Upper lobe of left lung (tissue), 6 donors: ENCODE results near the gene DOHH. TPM values are rescaled to one million over a fixed set of nuclear protein-coding genes. Genes with fewer than 3 reads are reported as not detected.
"Not testable (repeated sequence)": the region's sequence is repeated elsewhere in the genome, so short reads cannot be mapped to it uniquely, and the experiment has no call there.

Experiments used
- ATAC-seq, 2 donors: fragments of 200-7000 bp; cut with Tn5 transposase; one replicate each; pipeline ENCODE4 v1.9.1; 2022; ENCODE audit warnings: mild to moderate bottlenecking in 2 of 2, moderate library complexity in 2 of 2; ENCODE audit not compliant: low FRiP score in 2 of 2
- DNase-seq, 2 donors: peaks; one replicate each; pipeline ENCODE4 v3.0.0-alpha.2; 2019 to 2020
- H3K27ac ChIP-seq, 4 donors: fragments of 200-600 bp; sonication (generic); one replicate each; pipeline ENCODE4 v1.5.1; 2016 to 2019
- H3K27me3 ChIP-seq, 4 donors: fragments of 200-600 bp; sonication (generic); one replicate each; pipeline ENCODE4 v1.5.1; 2017 to 2019
- H3K36me3 ChIP-seq, 4 donors: fragments of 200-600 bp; sonication (generic); one replicate each; pipeline ENCODE4 v1.5.1; 2016 to 2019
- H3K4me1 ChIP-seq, 4 donors: fragments of 200-600 bp; sonication (generic); one replicate each; pipeline ENCODE4 v1.5.1; 2018 to 2019
- H3K4me3 ChIP-seq, 4 donors: fragments of 200-600 bp; sonication (generic); one replicate each; pipeline ENCODE4 v1.5.1; 2017 to 2019; ENCODE audit warnings: mild to moderate bottlenecking in 2 of 4, moderate library complexity in 1 of 4
- H3K9me3 ChIP-seq, 4 donors: fragments of 200-600 bp; sonication (generic); one replicate each; pipeline ENCODE4 v1.5.1; 2018 to 2019
- EP300 ChIP-seq, 4 donors: sonication (generic); formaldehyde crosslinking; IDR thresholded peaks; one replicate each; pipeline ENCODE4 v1.5.1; 2017; ENCODE audit warnings: antibody characterized with exemption in 4 of 4, control low read depth in 2 of 4
- POLR2A ChIP-seq, 4 donors: fragments of 450-650 bp; IDR thresholded peaks; one replicate each; pipeline ENCODE4 v1.5.1; 2016 to 2017; ENCODE audit warnings: antibody characterized with exemption in 4 of 4, mild to moderate bottlenecking in 2 of 4
- POLR2AphosphoS5 ChIP-seq, 2 donors: sonication (generic); formaldehyde crosslinking; IDR thresholded peaks; one replicate each; pipeline ENCODE4 v1.5.1; 2017; ENCODE audit warnings: antibody characterized with exemption in 2 of 2
- WGBS, 2 donors: methylation state at CpG; one replicate each; pipeline ENCODE4 v1.1.5; 2017 to 2018; 5-methylcytosine and 5-hydroxymethylcytosine counted together
- total RNA-seq, 6 donors: library from RNA; depleted of rRNA in 4 of 6; stranded (reverse); fragments of >200 nt in 4 of 6; gene quantifications; one replicate each; pipeline versions ENCODE4 v1.1.0 to v1.2.1, GENCODE V29; 2016 to 2021
- TF ChIP-seq, protein P1 (sequence below), 6 experiments: fragments of 450-650 bp in 4 of 6; fragments of 200-600 bp in 2 of 6; sonication (generic) in 2 of 6; IDR thresholded peaks; one replicate each; pipeline ENCODE4 v1.5.1; 2016 to 2019; ENCODE audit warnings: antibody characterized with exemption in 6 of 6
- donor health status: DM: no; HTN: no; CAD: no; lungs with moderate emphysema.
- donor health status: DM: no; HTN: yes; CAD: no; lungs with severe emphysema.

DOHH gene
- total RNA-seq, 6 donors from 2014 or later: 13.3 to 26.8 (median 17.3) TPM

DNA sequence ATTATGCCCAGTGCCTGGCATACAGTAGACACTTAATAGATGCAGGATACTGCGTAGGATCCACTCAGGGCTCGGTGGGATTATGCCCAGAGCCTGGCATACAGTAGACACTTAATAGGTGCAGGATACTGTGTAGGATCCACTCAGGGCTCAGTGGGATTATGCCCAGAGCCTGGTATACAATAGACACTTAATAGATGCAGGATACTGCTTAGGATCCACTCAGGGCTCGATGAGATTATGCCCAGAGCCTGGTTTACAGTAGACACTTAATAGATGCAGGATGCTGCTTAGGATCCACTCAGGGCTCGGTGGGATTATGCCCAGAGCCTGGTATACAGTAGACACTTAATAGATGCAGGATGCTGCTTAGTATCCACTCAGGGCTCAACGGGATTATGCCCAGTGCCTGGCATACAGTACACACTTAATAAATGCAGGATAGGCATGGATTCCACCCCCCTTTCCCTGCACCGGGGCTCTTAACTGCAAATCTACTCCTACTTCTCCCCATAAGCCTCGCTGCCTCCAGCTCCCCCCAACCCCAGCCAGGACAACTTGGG is 45.0 kb downstream of the DOHH start:
- Histone ChIP-seq H3K4me1 (peaks cover 26 to 48% (median 41%) of the 10 kb centered on the region in 4 donors), H3K4me3 (no peak overlapping the region), H3K27ac (peak overlapping the region in 2 of 4 donors; percentile 17 to 85)

DNA sequence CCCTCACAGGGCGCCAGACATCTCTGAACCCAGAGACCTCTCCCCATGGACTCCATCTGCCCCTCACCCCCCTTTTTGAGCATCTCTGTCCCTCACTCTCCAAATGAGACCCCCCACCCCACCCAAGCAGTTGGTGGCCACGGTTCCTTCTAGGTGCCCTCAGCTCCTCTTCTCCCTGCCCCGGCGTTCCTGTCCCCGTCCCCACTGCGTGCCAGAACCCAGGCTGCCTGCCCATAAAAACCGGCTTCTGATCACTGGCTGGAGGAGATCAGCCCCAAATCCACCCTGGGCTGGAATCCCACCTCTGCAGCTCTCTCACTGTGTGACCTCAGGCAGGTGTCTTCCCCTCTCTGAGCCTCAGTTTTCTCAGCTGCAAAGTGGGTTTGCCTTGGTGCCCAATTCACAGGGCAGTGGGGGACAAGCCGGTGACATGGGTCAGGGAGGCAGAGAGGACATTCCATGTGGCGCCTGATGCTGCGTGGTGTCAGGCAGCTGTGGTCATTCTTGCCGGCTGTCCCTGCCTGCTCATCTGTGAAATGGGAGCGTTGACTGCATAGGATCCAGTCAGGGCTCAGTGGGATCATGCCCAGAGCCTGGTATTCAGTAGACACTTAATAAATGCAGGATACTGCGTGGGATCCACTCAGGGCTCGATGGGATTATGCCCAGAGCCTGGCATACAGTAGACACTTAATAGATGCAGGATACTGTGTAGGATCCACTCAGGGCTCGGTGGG is 45.6 kb downstream of the DOHH start:
- Histone ChIP-seq H3K27me3 (no peaks in the 10 kb centered on the region), H3K27ac (peak overlapping the region in 2 of 4 donors; percentile 53 to 85), H3K4me3 (no peak overlapping the region), H3K4me1 (peaks cover 23 to 44% (median 39%) of the 10 kb centered on the region in 4 donors), H3K9me3 (no peaks in the 10 kb centered on the region), H3K36me3 (peaks cover 22 to 78% (median 55%) of the 10 kb centered on the region in 4 donors)
- TF ChIP-seq POLR2AphosphoS5 (IDR thresholded peaks at IDR 0.05) (no peak), POLR2A (IDR thresholded peaks at IDR 0.05) (no peak), EP300 (IDR thresholded peaks at IDR 0.05) (no peak)
- TF ChIP-seq, protein P1, sequence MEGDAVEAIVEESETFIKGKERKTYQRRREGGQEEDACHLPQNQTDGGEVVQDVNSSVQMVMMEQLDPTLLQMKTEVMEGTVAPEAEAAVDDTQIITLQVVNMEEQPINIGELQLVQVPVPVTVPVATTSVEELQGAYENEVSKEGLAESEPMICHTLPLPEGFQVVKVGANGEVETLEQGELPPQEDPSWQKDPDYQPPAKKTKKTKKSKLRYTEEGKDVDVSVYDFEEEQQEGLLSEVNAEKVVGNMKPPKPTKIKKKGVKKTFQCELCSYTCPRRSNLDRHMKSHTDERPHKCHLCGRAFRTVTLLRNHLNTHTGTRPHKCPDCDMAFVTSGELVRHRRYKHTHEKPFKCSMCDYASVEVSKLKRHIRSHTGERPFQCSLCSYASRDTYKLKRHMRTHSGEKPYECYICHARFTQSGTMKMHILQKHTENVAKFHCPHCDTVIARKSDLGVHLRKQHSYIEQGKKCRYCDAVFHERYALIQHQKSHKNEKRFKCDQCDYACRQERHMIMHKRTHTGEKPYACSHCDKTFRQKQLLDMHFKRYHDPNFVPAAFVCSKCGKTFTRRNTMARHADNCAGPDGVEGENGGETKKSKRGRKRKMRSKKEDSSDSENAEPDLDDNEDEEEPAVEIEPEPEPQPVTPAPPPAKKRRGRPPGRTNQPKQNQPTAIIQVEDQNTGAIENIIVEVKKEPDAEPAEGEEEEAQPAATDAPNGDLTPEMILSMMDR (IDR thresholded peaks at IDR 0.05): no peak
- ATAC-seq: no peak
- DNase-seq: no peak
- WGBS, 2 donors: 93 to 97% methylated on average over 13 to 15 of the region's 15 CpGs

More for the DNA sequence above, 45.0 kb downstream of the DOHH start:
- Histone ChIP-seq H3K36me3 (peaks cover 22 to 77% (median 55%) of the 10 kb centered on the region in 4 donors), H3K27me3 (no peaks in the 10 kb centered on the region), H3K9me3 (no peaks in the 10 kb centered on the region)
- DNase-seq (no peak), ATAC-seq (no peak)
- TF ChIP-seq POLR2AphosphoS5 (IDR thresholded peaks at IDR 0.05) (no peak), POLR2A (IDR thresholded peaks at IDR 0.05) (no peak), EP300 (IDR thresholded peaks at IDR 0.05) (no peak)
- TF ChIP-seq, protein P1 (IDR thresholded peaks at IDR 0.05): no peak
- WGBS, 2 donors: 84% methylated on average over 7 of the region's 7 CpGs

DNA sequence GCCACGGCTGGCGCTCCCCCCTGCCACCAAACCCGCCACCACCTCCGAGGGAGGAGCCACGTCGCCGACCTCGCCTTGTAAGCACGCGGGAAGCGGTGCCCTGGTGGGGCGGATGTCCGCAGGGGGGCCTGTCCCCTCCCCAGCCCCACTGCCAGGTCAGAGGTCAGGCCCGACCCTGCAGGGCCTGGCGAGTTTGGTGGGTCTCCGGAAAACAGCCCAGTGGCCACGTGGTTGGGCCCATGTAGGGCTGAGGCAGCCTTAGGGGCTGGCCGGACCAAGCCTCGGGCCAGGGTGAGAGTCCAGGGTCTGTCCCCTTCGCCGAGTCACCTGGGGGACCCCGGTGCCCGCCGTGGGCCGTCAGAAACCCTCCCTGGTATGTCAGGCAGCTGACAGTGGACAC is 46.6 kb downstream of the DOHH start:
- Histone ChIP-seq H3K36me3 (peaks cover 22 to 88% (median 65%) of the 10 kb centered on the region in 4 donors), H3K27me3 (no peaks in the 10 kb centered on the region), H3K27ac (peak overlapping the region in 2 of 4 donors; percentile 53 to 85), H3K4me3 (no peak overlapping the region), H3K9me3 (no peaks in the 10 kb centered on the region), H3K4me1 (peaks cover 14 to 34% (median 30%) of the 10 kb centered on the region in 4 donors)
- 96% methylated on average over 25 of the region's 25 CpGs; no CpG with 5 or more reads in 1 of the 2 donors for WGBS, 2 donors
- no peak for ATAC-seq
- DNase-seq: peak in 1 of 2 donors; percentile 81
- TF ChIP-seq POLR2A (IDR thresholded peaks at IDR 0.05) (no peak), EP300 (IDR thresholded peaks at IDR 0.05) (no peak), POLR2AphosphoS5 (IDR thresholded peaks at IDR 0.05) (no peak)
- TF ChIP-seq, protein P1 (IDR thresholded peaks at IDR 0.05): no peak

DNA sequence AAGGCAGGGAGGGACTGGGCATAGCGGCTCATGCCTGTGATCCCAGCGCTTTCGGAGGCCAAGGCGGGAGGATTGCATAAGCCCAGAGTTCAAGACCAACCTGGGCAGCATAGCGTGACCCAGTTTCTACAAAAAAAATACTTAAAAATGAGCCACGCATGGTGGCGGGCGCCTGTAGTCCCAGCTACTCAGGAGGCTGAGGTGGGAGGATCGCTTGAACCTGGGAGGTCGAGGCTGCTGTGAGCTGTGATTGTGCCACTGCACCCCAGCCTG is 47.6 kb downstream of the DOHH start:
- not testable (repeated sequence) for H3K9me3 ChIP-seq, DNase-seq, ATAC-seq, H3K27me3 ChIP-seq, H3K4me3 ChIP-seq
- H3K27ac ChIP-seq: peak overlapping the region in 3 of 4 donors; percentile 2 to 85 (median 75)
- peaks cover 6 to 25% (median 21%) of the 10 kb centered on the region in 4 donors for H3K4me1 ChIP-seq
- H3K36me3 ChIP-seq: peaks cover 25 to 98% (median 70%) of the 10 kb centered on the region in 4 donors
- 94 to 97% methylated on average over 10 of the region's 10 CpGs for WGBS, 2 donors

DNA sequence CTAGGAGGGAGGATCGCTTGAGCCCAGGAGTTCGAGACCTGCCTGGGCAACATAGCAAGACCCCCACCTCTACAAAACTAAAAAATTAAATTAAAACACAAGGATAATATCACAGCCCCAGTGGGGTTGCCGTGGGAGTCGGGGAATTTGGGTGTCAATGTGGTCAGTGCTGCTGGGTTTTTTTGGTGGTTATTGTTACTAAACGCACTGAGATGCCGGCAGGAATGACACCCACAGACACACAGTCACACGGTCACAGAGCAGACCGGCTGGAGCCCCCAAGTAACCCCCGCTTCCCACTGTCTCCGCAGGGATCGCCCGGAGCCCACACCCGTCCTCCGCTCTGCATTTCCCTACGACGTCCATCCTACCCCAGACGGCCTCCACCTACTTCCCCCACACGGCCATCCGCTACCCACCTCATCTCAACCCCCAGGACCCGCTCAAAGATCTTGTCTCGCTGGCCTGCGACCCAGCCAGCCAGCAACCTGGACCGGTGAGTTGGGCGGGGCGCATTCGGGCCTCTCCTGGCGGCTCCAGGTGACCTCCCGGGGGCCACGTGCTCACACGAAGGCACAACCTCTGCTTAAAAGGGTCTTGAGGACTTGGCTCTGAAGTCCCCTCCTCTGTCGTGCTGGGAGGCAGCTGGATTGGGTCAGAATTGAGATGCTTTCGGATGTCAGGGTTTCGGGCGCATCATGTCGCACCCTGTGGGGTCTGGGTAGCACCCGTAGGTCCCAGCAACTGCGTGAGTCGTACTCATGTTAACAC is 48.1 kb downstream of the DOHH start:
- no peaks in the 10 kb centered on the region for H3K9me3 ChIP-seq
- H3K27ac ChIP-seq: peak overlapping the region; percentile 2 to 85 (median 74)
- H3K27me3 ChIP-seq: no peaks in the 10 kb centered on the region
- peaks cover 4 to 20% (median 16%) of the 10 kb centered on the region in 4 donors for H3K4me1 ChIP-seq
- peaks cover 25 to 99% (median 69%) of the 10 kb centered on the region in 4 donors for H3K36me3 ChIP-seq
- TF ChIP-seq, protein P1 (IDR thresholded peaks at IDR 0.05): no peak
- peak in 1 of 2 donors; percentile 79 for DNase-seq
- 90 to 92% methylated on average over 23 to 33 of the region's 38 CpGs for WGBS, 2 donors
- no peak overlapping the region for H3K4me3 ChIP-seq
- no peak for ATAC-seq
